SK-N-SH treated with all-trans-retinoic acid at 6 μM for 48 hours (cell line): Measurements from ENCODE around the gene OAF.

Experiments
- ATAC-seq: fragments of 200-7000 bp; cut with Tn5 transposase; 3 replicates; pipeline ENCODE4 v1.9.1; 2020; ENCODE audit warnings: mild to moderate bottlenecking, moderate library complexity
- ARNTL ChIP-seq: fragments of 450-650 bp; formaldehyde crosslinking; IDR thresholded peaks from 2 replicates; pipeline ENCODE4 v1.5.0; 2020; ENCODE audit warnings: low read depth, mild to moderate bottlenecking, moderate library complexity, borderline replicate concordance
- BACH2 ChIP-seq: fragments of 250-450 bp; sonication (Bioruptor Pico); IDR thresholded peaks from 2 replicates; pipeline ENCODE4 v1.9.0; 2021; ENCODE audit warnings: mild to moderate bottlenecking, borderline replicate concordance
- CSDC2 ChIP-seq: fragments of 250-450 bp; sonication (Bioruptor Pico); IDR thresholded peaks from 2 replicates; pipeline ENCODE4 v1.5.0; 2020; ENCODE audit warnings: mild to moderate bottlenecking, moderate library complexity
- ESRRG ChIP-seq: fragments of 250-450 bp; sonication (Bioruptor Pico); IDR thresholded peaks from 2 replicates; pipeline ENCODE4 v1.6.1; 2021; ENCODE audit warnings: mild to moderate bottlenecking
- GLIS3 ChIP-seq: fragments of 250-450 bp; sonication (Bioruptor Pico); IDR thresholded peaks from 2 replicates; pipeline ENCODE4 v1.5.0; 2020; ENCODE audit warnings: mild to moderate bottlenecking, moderate library complexity
- ISL1 ChIP-seq: fragments of 250-450 bp; sonication (Bioruptor Pico); IDR thresholded peaks from 2 replicates; pipeline ENCODE4 v2.1.2; 2022; ENCODE audit warnings: mild to moderate bottlenecking, moderate library complexity
- OSR1 ChIP-seq: fragments of 250-450 bp; sonication (Bioruptor Pico); IDR thresholded peaks from 2 replicates; pipeline ENCODE4 v1.8.0; 2022; ENCODE audit warnings: moderate library complexity, mild to moderate bottlenecking, inconsistent platforms
- POU6F1 ChIP-seq: fragments of 250-450 bp; sonication (Bioruptor Pico); IDR thresholded peaks from 2 replicates; pipeline ENCODE4 v1.8.0; 2021; ENCODE audit warnings: low read depth, mild to moderate bottlenecking, moderate library complexity, borderline replicate concordance
- PPARA ChIP-seq: fragments of 250-450 bp; sonication (Bioruptor Pico); IDR thresholded peaks from 2 replicates; pipeline ENCODE4 v1.5.0; 2020; ENCODE audit warnings: mild to moderate bottlenecking, borderline replicate concordance
- SNAI2 ChIP-seq: fragments of 250-450 bp; sonication (Bioruptor Pico); IDR thresholded peaks from 2 replicates; pipeline ENCODE4 v1.5.0; 2020; ENCODE audit warnings: mild to moderate bottlenecking, moderate library complexity
- TCF4 ChIP-seq: fragments of 250-450 bp; sonication (Bioruptor Pico); IDR thresholded peaks from 2 replicates; pipeline ENCODE4 v1.8.0; 2021; ENCODE audit warnings: mild to moderate bottlenecking, moderate library complexity, borderline replicate concordance
- ZC3H10 ChIP-seq: fragments of 250-450 bp; sonication (Bioruptor Pico); IDR thresholded peaks from 2 replicates; pipeline ENCODE4 v1.5.1; 2021; ENCODE audit warnings: mild to moderate bottlenecking, moderate library complexity
- ZFP3 ChIP-seq: fragments of 250-450 bp; sonication (Bioruptor Pico); IDR thresholded peaks from 2 replicates; pipeline ENCODE4 v1.5.0; 2020; ENCODE audit warnings: mild to moderate bottlenecking, moderate library complexity
- ZFP30 ChIP-seq: fragments of 450-650 bp; formaldehyde crosslinking; IDR thresholded peaks from 2 replicates; pipeline ENCODE4 v1.5.0; 2022; ENCODE audit warnings: mild to moderate bottlenecking, moderate library complexity
- ZNF565 ChIP-seq: fragments of 450-650 bp; formaldehyde crosslinking; conservative IDR thresholded peaks from 2 replicates; pipeline ENCODE4 v1.5.0; 2020; ENCODE audit warnings: low read depth, mild to moderate bottlenecking, moderate library complexity
- ZNF8 ChIP-seq: fragments of 450-650 bp; formaldehyde crosslinking; IDR thresholded peaks from 2 replicates; pipeline ENCODE4 v1.5.0; 2020; ENCODE audit warnings: mild to moderate bottlenecking, moderate library complexity
- TF ChIP-seq, protein P1 (sequence below): fragments of 250-450 bp; sonication (Bioruptor Pico); IDR thresholded peaks from 2 replicates; pipeline ENCODE4 v1.5.0; 2020; ENCODE audit warnings: mild to moderate bottlenecking, moderate library complexity
- TF ChIP-seq, protein P2 (sequence below): fragments of 250-450 bp; sonication (Bioruptor Pico); IDR thresholded peaks from 2 replicates; pipeline ENCODE4 v1.5.1; 2021; ENCODE audit warnings: mild to moderate bottlenecking, moderate library complexity
- TF ChIP-seq, protein P3 (sequence below): fragments of 250-450 bp; sonication (Bioruptor Pico); IDR thresholded peaks from 2 replicates; pipeline ENCODE4 v1.5.1; 2020; ENCODE audit warnings: low read depth, mild to moderate bottlenecking, moderate library complexity

Gene OAF

GRCh38 chr11:120191058-120191457, 19.8 kb upstream of the OAF start:
- ATAC-seq = no peak
- TF ChIP-seq, protein P1, sequence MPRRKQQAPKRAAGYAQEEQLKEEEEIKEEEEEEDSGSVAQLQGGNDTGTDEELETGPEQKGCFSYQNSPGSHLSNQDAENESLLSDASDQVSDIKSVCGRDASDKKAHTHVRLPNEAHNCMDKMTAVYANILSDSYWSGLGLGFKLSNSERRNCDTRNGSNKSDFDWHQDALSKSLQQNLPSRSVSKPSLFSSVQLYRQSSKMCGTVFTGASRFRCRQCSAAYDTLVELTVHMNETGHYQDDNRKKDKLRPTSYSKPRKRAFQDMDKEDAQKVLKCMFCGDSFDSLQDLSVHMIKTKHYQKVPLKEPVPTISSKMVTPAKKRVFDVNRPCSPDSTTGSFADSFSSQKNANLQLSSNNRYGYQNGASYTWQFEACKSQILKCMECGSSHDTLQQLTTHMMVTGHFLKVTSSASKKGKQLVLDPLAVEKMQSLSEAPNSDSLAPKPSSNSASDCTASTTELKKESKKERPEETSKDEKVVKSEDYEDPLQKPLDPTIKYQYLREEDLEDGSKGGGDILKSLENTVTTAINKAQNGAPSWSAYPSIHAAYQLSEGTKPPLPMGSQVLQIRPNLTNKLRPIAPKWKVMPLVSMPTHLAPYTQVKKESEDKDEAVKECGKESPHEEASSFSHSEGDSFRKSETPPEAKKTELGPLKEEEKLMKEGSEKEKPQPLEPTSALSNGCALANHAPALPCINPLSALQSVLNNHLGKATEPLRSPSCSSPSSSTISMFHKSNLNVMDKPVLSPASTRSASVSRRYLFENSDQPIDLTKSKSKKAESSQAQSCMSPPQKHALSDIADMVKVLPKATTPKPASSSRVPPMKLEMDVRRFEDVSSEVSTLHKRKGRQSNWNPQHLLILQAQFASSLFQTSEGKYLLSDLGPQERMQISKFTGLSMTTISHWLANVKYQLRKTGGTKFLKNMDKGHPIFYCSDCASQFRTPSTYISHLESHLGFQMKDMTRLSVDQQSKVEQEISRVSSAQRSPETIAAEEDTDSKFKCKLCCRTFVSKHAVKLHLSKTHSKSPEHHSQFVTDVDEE (CRISPR knock-in tag) = no peak
- TF ChIP-seq ARNTL (no peak), POU6F1 (CRISPR knock-in tag) (no peak), ZFP3 (CRISPR knock-in tag) (no peak), BACH2 (CRISPR knock-in tag) (no peak), ESRRG (no peak), CSDC2 (no peak), ZFP30 (CRISPR knock-in tag) (no peak)
- TF ChIP-seq, protein P2, sequence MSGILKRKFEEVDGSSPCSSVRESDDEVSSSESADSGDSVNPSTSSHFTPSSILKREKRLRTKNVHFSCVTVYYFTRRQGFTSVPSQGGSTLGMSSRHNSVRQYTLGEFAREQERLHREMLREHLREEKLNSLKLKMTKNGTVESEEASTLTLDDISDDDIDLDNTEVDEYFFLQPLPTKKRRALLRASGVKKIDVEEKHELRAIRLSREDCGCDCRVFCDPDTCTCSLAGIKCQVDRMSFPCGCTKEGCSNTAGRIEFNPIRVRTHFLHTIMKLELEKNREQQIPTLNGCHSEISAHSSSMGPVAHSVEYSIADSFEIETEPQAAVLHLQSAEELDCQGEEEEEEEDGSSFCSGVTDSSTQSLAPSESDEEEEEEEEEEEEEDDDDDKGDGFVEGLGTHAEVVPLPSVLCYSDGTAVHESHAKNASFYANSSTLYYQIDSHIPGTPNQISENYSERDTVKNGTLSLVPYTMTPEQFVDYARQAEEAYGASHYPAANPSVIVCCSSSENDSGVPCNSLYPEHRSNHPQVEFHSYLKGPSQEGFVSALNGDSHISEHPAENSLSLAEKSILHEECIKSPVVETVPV (CRISPR knock-in tag) = no peak

GRCh38 chr11:120192831-120193625, 17.8 kb upstream of the OAF start:
- TF ChIP-seq TCF4 (CRISPR knock-in tag) (no peak), ARNTL (no peak), ZC3H10 (CRISPR knock-in tag) (no peak), CSDC2 (no peak), SNAI2 (CRISPR knock-in tag) (no peak), ZFP30 (CRISPR knock-in tag) (no peak), OSR1 (no peak), GLIS3 (CRISPR knock-in tag) (no peak), PPARA (CRISPR knock-in tag) (no peak), ESRRG (no peak)
- TF ChIP-seq, protein P2 (CRISPR knock-in tag) = no peak
- TF ChIP-seq, all 23 proteins: peak for 0
- no peak for ATAC-seq

DNA sequence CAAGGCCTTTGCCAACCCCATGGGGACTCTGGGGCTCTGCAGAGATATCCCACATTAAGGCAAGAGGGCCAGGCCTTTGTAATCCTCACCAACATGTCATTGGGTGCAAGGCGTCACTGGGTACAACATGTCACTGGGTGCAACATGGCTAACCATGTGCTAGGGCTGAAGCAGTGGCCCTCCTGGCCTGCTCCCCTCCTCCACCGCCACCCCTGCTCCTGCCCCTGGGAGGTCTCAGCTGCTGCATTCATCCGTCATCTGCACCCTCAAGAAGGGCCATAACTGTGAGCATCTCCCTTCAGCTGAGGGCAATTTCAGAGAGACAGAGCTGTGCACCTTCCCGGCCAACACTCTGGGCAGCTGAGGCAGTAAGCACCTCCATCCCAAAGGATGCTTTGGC, 16.7 kb upstream of the OAF start:
- TF ChIP-seq ZNF8 (CRISPR knock-in tag) = no peak
- TF ChIP-seq SNAI2 (CRISPR knock-in tag) = no peak
- no peak for TF ChIP-seq ZC3H10 (CRISPR knock-in tag)
- TF ChIP-seq ZNF565 (CRISPR knock-in tag) = no peak
- TF ChIP-seq, protein P3, sequence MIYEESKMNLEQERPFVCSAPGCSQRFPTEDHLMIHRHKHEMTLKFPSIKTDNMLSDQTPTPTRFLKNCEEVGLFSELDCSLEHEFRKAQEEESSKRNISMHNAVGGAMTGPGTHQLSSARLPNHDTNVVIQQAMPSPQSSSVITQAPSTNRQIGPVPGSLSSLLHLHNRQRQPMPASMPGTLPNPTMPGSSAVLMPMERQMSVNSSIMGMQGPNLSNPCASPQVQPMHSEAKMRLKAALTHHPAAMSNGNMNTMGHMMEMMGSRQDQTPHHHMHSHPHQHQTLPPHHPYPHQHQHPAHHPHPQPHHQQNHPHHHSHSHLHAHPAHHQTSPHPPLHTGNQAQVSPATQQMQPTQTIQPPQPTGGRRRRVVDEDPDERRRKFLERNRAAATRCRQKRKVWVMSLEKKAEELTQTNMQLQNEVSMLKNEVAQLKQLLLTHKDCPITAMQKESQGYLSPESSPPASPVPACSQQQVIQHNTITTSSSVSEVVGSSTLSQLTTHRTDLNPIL (CRISPR knock-in tag) = no peak
- no peak for TF ChIP-seq ISL1
- no peak for TF ChIP-seq ESRRG
- TF ChIP-seq GLIS3 (CRISPR knock-in tag) = no peak
- no peak for TF ChIP-seq TCF4 (CRISPR knock-in tag)
- TF ChIP-seq OSR1 = no peak
- TF ChIP-seq ZFP30 (CRISPR knock-in tag) = no peak
- TF ChIP-seq ARNTL = no peak
- TF ChIP-seq ZFP3 (CRISPR knock-in tag) = no peak
- TF ChIP-seq, protein P1 (CRISPR knock-in tag) = no peak
- no peak for ATAC-seq
